PC-9 (cell line): ENCODE results near the gene RALGPS1. TPM values are rescaled to one million over a fixed set of nuclear protein-coding genes. Genes with fewer than 3 reads are reported as not detected.
A peak's percentile ranks its signal among the peaks of the same experiment; 100 is the strongest.

Source experiments
- BruUV-seq: library from RNA; stranded (reverse); fragments of 400-500 nt; replicated peaks from 2 replicates; lab custom pipeline; 2021; lab: Mats Ljungman, UMichigan
- CTCF ChIA-PET: fragments of 300-600 bp; sonication (Branson Sonifier 250); formaldehyde crosslinking; loops from one replicate; lab custom pipeline; 2022; ENCODE audit warnings: antibody characterized with exemption; lab: Charles Lee
- POLR2A ChIA-PET: fragments of 300-600 bp; sonication (Branson Sonifier 250); formaldehyde crosslinking; loops from one replicate; lab custom pipeline; 2022; ENCODE audit warnings: antibody characterized with exemption; ENCODE audit not compliant: unreplicated experiment; lab: Charles Lee
- DNase-seq, 2 experiments: peaks; one replicate each; pipeline versions ENCODE4 v3.0.0 to v3.0.0-alpha.2; 2015 to 2022; ENCODE audit warnings: mixed read lengths in 1 of 2
- H2AFZ ChIP-seq: fragments of 200-600 bp; sonication (generic); 2 replicates; pipeline ENCODE4 v1.8.1; 2017; ENCODE audit warnings: antibody characterized with exemption
- H3F3A ChIP-seq: fragments of 200-600 bp; sonication (generic); 2 replicates; pipeline ENCODE4 v1.8.1; 2017; ENCODE audit warnings: antibody characterized with exemption, mild to moderate bottlenecking, low read depth; ENCODE audit not compliant: insufficient read depth
- H3K27ac ChIP-seq: fragments of 200-600 bp; sonication (generic); 2 replicates; pipeline ENCODE4 v1.6.1; 2016; ENCODE audit warnings: mixed run types
- H3K27me3 ChIP-seq: fragments of 200-600 bp; sonication (generic); 2 replicates; pipeline ENCODE4 v1.6.1; 2016; ENCODE audit warnings: low read depth, mixed run types; ENCODE audit not compliant: insufficient read depth
- H3K36me3 ChIP-seq: fragments of 200-600 bp; sonication (generic); 2 replicates; pipeline ENCODE4 v1.6.1; 2016; ENCODE audit warnings: low read depth, mixed run types
- H3K4me1 ChIP-seq: fragments of 200-600 bp; sonication (generic); replicated peaks from 2 replicates; pipeline ENCODE4 v1.6.1; 2016; ENCODE audit warnings: mixed run types; ENCODE audit not compliant: insufficient read depth
- H3K4me2 ChIP-seq: fragments of 200-600 bp; sonication (generic); 2 replicates; pipeline ENCODE4 v1.6.1; 2017; ENCODE audit warnings: mixed run types
- H3K4me3 ChIP-seq: fragments of 200-600 bp; sonication (generic); 2 replicates; pipeline ENCODE4 v1.6.1; 2016; ENCODE audit warnings: mixed run types
- H3K79me2 ChIP-seq: fragments of 200-600 bp; sonication (generic); 2 replicates; pipeline ENCODE4 v1.6.1; 2017; ENCODE audit warnings: low read depth, mixed run types
- H3K9me2 ChIP-seq: fragments of 200-600 bp; sonication (generic); 2 replicates; pipeline ENCODE4 v1.8.1; 2017; ENCODE audit warnings: mild to moderate bottlenecking; ENCODE audit not compliant: insufficient read depth
- H3K9me3 ChIP-seq: fragments of 200-600 bp; sonication (generic); 2 replicates; pipeline ENCODE4 v1.8.1; 2016; ENCODE audit warnings: low read depth; ENCODE audit not compliant: insufficient read depth
- H4K20me1 ChIP-seq: fragments of 200-600 bp; sonication (generic); 2 replicates; pipeline ENCODE4 v1.8.1; 2017; ENCODE audit not compliant: insufficient read depth
- EZH2 ChIP-seq: fragments of 200-600 bp; sonication (generic); IDR thresholded peaks from 2 replicates; pipeline ENCODE4 v1.8.0; 2017; ENCODE audit warnings: antibody characterized with exemption, low read depth
- intact Hi-C: fragments of 100-400 bp; cut with micrococcal nuclease; formaldehyde crosslinking; loops from one replicate; pipeline ENCODE4 v1.10.0; 2022; ENCODE audit not compliant: unreplicated experiment
- total RNA-seq: library from RNA; stranded (reverse); gene quantifications from 2 replicates; pipeline ENCODE4 v1.2.3, GENCODE V29; 2021
- TF ChIP-seq, protein P1 (sequence below): fragments of 200-600 bp; sonication (generic); conservative IDR thresholded peaks from 2 replicates; pipeline ENCODE4 v1.6.1; 2017; ENCODE audit warnings: mixed run types, antibody characterized with exemption, mild to moderate bottlenecking, moderate library complexity

RALGPS1 gene
- total RNA-seq, 1 experiment from 2014 or later: 23.3 TPM

DNA sequence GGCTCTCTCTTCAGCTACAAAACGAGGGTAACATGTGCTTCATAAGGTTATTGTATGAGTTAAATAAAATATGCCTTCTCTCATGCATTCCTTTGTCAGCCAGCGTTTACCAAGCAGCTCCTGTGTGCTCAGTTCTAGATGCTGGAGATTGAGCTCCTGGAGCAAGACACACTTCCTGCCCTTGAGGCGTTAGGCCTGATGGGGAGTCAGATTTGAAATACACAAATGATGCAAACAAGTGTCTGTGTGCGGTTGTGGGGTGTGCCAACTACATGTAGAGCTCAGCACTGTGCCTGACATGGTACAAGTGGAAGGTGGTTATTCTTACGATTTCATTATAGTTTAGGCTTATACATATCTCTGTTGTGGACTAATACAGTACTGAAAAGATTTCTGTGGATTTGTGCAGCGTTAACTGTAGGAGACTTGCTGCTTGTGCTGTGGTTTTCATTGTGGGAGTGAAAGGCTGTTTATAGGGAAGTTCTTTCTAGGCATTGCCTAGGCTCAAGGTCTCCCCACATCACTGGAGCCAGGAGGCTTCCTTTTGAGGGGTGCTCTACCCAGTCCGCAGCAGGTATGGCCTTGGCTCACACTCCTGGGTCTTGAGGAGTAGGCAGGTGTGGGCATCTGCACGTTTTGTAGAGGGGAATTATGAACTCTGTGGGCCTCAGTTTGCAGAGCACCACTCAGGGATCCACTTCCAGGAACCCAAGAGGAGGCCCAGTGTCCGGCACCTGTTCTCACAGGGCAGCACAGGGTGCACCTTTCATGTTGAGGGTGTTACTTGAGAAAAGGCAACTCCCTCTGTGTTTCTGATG lies 247.7 kb downstream of the RALGPS1 start:
- Histone ChIP-seq H3K4me2 (no peak overlapping the region), H3K9me2 (no peaks in the 10 kb centered on the region), H3K27me3 (no peaks in the 10 kb centered on the region), H3K9me3 (no peaks in the 10 kb centered on the region), H3K79me2 (no peaks in the 10 kb centered on the region), H3K4me3 (no peak overlapping the region), H3F3A (no peaks in the 10 kb centered on the region; the same call in 1 of the 2 replicates), H4K20me1 (no peaks in the 10 kb centered on the region), H3K4me1 (peaks cover 5% of the 10 kb centered on the region; the same call in 1 of the 2 replicates), H3K27ac (no peak overlapping the region), H3K36me3 (no peaks in the 10 kb centered on the region), H2AFZ (no peak overlapping the region)
- no peak for TF ChIP-seq EZH2
- TF ChIP-seq, protein P1, sequence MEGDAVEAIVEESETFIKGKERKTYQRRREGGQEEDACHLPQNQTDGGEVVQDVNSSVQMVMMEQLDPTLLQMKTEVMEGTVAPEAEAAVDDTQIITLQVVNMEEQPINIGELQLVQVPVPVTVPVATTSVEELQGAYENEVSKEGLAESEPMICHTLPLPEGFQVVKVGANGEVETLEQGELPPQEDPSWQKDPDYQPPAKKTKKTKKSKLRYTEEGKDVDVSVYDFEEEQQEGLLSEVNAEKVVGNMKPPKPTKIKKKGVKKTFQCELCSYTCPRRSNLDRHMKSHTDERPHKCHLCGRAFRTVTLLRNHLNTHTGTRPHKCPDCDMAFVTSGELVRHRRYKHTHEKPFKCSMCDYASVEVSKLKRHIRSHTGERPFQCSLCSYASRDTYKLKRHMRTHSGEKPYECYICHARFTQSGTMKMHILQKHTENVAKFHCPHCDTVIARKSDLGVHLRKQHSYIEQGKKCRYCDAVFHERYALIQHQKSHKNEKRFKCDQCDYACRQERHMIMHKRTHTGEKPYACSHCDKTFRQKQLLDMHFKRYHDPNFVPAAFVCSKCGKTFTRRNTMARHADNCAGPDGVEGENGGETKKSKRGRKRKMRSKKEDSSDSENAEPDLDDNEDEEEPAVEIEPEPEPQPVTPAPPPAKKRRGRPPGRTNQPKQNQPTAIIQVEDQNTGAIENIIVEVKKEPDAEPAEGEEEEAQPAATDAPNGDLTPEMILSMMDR: no peak
- no TSS peak for BruUV-seq
- POLR2A ChIA-PET: interaction anchor here (0.6 to 0.7 kb wide), 2 partner anchors 113 to 395 kb away, joined by 5 to 6 read pairs; no protein-coding TSS in a partner anchor
- DNase-seq: peak; percentile 12 to 44
- intact Hi-C loops: no loop called here
- CTCF ChIA-PET: interaction anchor here (0.6 kb wide), 1 partner anchor 622 kb away, joined by 3 read pairs; no protein-coding TSS in a partner anchor

DNA sequence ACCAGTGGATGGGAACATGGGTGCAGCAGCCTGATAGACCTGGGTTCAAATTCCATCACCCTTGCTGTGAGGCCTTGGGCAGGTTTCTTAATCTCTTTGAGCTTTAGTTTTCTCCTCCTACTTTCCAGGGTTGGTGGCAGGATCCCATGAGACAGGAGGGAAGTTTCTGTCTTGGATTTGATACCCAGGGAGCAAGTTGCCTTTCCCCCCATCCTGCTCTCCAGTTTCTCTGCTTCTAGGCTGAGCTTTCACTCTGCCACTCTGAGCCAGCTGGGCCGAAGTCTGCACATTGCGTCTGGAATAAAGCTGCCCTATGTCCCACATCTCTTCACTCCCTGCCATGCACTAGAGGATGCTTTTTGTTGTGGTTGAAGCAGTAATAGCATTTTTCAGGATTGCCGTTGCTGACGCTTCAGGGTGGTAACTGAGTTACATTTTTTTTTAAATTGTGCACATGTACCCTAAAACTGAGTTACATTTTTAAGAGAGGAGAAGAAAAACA lies 248.3 kb downstream of the RALGPS1 start:
- BruUV-seq: no TSS peak
- Histone ChIP-seq H4K20me1 (no peaks in the 10 kb centered on the region), H3K9me2 (no peaks in the 10 kb centered on the region), H3K27me3 (no peaks in the 10 kb centered on the region), H2AFZ (no peak overlapping the region), H3K27ac (no peak overlapping the region), H3F3A (no peaks in the 10 kb centered on the region; the same call in 1 of the 2 replicates), H3K79me2 (no peaks in the 10 kb centered on the region), H3K4me2 (no peak overlapping the region), H3K9me3 (no peaks in the 10 kb centered on the region), H3K36me3 (no peaks in the 10 kb centered on the region), H3K4me1 (peaks cover 5% of the 10 kb centered on the region; the same call in 1 of the 2 replicates), H3K4me3 (no peak overlapping the region)
- ChIA-PET POLR2A (no interaction called here), CTCF (no interaction called here)
- TF ChIP-seq, protein P1: no peak
- TF ChIP-seq EZH2: no peak
- intact Hi-C loops: no loop called here
- no peak for DNase-seq

DNA sequence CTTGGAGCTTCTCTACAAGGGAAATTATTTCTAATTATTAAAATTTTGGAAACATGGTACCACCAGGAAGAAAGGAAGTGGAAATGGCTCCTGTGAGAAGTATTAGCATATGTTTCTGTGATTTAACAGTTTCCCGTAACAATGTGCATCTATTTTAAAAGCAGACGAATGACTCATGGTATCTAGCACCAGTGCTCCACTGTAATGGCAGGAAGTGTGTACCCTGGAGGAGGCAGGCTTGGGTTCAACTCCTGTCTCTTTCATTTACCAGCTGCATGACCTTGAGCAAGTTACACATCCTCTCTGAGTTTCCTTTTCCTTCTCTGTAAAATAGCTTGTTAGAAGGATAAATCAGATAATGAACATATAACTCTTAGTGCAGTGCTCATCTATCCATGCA lies 248.8 kb downstream of the RALGPS1 start:
- H3K27me3 ChIP-seq: no peaks in the 10 kb centered on the region
- no peak overlapping the region for H3K27ac ChIP-seq
- no peaks in the 10 kb centered on the region for H3K79me2 ChIP-seq
- H3F3A ChIP-seq: no peaks in the 10 kb centered on the region; the same call in 1 of the 2 replicates
- TF ChIP-seq EZH2: no peak
- TF ChIP-seq, protein P1: no peak
- no peak overlapping the region for H3K4me2 ChIP-seq
- ChIA-PET POLR2A (no interaction called here), CTCF (no interaction called here)
- intact Hi-C loops: no loop called here
- BruUV-seq: no TSS peak
- H3K9me3 ChIP-seq: no peaks in the 10 kb centered on the region
- H3K36me3 ChIP-seq: no peaks in the 10 kb centered on the region
- no peak for DNase-seq
- no peak overlapping the region for H3K4me3 ChIP-seq
- H2AFZ ChIP-seq: no peak overlapping the region
- no peaks in the 10 kb centered on the region for H3K9me2 ChIP-seq
- no peaks in the 10 kb centered on the region for H4K20me1 ChIP-seq
- peaks cover 5% of the 10 kb centered on the region; the same call in 1 of the 2 replicates for H3K4me1 ChIP-seq
